GM18867 (cell line): ENCODE data around the gene FAM219B.
A peak's percentile ranks its signal among the peaks of the same experiment; 100 is the strongest.
"Not testable (repeated sequence)": the region's sequence is repeated elsewhere in the genome, so short reads cannot be mapped to it uniquely, and the experiment has no call there.

Experiments
- ATAC-seq: cut with Tn5 transposase; IDR thresholded peaks from one replicate; pipeline ENCODE4 v1.9.1; 2021; ENCODE audit warnings: mild to moderate bottlenecking, moderate library complexity; ENCODE audit not compliant: unreplicated experiment

Gene FAM219B, protein sequence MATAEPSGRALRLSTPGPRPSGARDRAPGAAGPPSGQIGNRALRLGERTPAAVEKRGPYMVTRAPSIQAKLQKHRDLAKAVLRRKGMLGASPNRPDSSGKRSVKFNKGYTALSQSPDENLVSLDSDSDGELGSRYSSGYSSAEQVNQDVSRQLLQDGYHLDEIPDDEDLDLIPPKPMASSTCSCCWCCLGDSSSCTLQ

GRCh38 chr15:74906450-74907162 is at the start of gene FAM219B:
TSS of gene FAM219B (minus strand) at chr15:74906851. CDS start at chr15:74906800, 51 bp downstream.
- peak; percentile 81 for ATAC-seq

DNA sequence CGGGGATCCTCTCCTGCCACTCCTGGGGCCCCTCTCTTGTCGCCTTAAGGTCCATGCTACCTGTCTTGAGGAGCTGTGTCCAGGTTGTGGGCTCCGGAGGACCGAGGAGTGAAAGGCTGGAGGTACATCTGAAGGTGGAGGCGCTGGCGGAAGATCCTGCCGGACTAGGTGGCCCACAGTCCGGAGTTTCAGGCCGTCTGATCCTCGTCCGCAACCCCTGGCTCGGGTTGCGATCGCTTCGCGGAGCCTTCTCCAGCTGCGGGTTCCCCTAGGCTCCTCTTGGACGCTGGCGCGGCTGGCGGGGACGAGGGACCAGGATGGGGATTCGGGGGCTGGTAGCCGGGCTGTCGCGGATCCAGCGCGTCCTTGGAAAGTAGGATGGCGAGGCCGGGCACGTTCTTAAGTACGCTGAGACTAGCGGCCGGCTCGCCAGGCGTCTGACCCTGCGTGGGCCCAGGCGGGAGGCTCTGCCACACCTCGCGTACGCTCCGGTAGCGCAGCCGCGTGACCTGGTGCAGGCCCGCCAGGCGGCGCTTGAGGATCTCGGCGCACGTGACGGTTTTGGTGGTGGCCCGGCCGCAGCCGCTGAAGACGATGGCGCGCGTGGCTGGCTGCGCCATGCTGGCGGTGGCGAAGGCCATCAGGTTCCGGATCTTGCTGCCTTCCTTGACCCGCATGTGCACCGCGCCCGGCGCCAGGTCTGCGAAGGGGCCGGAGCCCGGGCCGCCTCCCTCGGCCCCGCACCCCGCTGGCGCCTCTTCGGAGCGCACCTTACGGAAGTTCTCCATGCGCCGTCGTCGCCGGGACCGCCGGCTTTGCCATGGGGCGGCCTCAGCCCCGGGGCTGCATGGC is 49.4 kb upstream of the FAM219B start:
- ATAC-seq = peak; percentile 55

DNA sequence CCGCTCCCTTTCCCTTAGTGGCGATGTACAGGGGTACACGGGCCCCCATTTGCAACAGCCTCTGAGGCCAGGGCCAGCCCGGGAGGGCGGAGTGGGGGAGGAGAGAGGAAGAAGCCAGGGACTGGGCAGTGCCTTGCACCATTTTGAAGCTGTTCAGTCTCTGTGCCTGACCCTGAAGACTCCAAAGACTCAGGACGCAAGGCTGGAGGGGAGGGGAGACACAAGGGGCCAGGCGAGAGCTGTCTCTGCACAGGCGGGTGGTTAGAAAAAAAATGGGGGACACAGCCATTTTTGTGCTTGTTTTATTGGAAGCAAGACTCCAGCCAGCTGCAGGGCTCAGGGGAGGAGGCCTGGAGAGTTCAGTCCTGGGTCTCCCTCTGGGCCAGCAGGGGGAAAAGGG is 48.4 kb upstream of the FAM219B start:
- no peak for ATAC-seq

DNA sequence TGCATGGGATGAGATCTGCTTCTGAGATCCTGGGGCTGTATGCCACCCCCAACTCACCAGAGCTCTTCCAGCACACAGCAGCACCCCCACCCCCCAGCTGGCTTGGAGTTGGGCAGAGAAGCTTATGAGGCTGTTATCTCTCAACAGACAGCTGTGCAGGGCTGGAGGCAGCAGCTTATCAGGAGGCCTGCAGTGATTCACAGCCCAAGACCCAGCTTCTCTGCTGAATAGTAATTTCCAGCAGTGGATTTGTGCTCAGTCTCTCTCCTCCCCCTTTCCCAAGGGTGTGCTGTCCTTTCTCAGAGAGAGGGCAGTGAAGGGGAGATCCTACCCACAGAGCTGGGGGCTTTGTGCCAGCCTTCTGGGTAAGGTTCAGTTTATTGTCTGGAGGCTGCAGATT is 47.9 kb upstream of the FAM219B start:
- ATAC-seq = no peak

DNA sequence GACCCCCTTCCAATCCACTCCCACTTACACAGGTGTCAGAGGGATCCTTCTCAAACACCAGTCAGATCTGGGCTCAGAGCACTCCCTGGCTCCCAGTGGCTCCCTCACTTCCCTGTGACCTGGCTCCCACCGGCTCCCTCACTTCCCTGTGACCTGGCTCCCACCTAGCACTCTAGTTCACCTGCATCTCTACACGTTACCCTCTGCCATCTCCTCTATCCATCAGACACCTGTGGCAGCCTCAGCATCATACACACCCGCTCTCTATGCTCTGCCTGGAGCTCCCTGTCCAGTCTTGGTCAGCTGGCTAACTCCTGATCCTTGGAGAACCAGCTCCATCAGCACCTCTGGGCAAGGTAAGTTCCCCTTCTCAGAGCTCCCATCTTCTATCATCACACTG is 44.4 kb upstream of the FAM219B start:
- no peak for ATAC-seq

- no peak for ATAC-seq
These were observed 43.6 kb upstream of the FAM219B start for GRCh38 chr15:74950078-74950908.

- peak; percentile 88 for ATAC-seq
These were observed 31.1 kb upstream of the FAM219B start, which contains the start of gene COX5A for GRCh38 chr15:74937590-74938371. TSS of gene COX5A (minus strand) at chr15:74938073. CDS start at chr15:74938014, 59 bp downstream.

DNA sequence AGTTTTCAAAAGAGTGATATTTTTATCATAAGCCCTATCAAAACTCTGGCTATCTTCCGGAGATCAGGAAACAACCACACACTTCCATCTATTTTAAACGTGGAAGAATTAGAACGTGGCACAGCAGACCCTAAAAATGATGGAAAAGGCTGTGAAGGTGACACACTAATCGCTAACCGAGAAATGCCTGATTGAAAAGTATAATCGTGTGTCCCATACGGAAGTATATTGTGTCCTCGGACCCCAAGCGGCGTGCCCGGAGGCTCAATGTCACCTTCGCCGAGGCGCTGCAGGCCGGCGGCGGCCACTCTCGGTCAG is 30.6 kb upstream of the FAM219B start:
- no peak for ATAC-seq

- not testable (repeated sequence) for ATAC-seq
These were observed 28.5 kb upstream of the FAM219B start for GRCh38 chr15:74935193-74935592.

DNA sequence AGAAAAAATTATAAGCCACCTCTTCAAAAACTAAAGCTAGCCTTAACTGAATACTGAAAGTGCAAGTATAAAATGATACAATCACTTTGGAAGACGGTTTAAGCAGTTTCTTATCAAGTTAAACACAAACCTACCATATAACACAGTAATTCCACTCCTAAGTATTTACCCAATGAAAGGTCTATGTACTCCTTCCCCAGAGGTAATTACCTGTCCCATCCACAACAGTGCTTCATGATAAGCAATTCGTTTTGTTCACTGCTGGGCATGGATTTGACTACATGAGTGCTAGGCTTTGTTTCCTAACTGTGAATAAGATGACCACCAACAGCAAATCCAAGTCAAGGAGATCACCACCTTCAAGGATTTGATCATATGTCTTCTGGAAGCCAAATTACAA is 26.9 kb upstream of the FAM219B start:
- no peak for ATAC-seq

- ATAC-seq = no peak
These were observed 22.1 kb upstream of the FAM219B start for GRCh38 chr15:74928771-74929198.

- no peak for ATAC-seq
These were observed 17.9 kb upstream of the FAM219B start for GRCh38 chr15:74924525-74924924.

- no peak for ATAC-seq
These were observed 13.8 kb upstream of the FAM219B start for GRCh38 chr15:74920456-74920855.

- no peak for ATAC-seq
These were observed 11.0 kb upstream of the FAM219B start for GRCh38 chr15:74917676-74918075.

GRCh38 chr15:74913799-74914198 is 7.1 kb upstream of the FAM219B start:
- not testable (repeated sequence) for ATAC-seq

DNA sequence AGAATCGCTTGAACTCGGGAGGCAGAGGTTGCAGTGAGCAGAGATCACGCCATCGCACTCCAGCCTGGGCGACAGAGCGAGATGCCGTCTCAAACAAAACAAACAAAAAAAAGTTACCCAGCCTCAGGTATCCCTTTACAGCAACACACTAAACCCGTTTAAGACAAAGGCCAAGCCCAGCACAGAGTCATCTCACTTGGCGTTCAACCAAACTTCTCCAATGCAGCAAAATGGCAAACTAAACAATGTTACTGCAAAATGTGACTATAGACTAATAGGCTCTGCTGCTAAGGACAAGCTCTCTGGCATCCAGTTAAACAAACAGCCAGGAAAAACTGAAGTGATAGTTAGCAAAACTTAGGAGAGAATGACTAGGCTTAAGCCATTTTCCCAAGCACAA is 6.4 kb upstream of the FAM219B start:
- ATAC-seq = no peak

DNA sequence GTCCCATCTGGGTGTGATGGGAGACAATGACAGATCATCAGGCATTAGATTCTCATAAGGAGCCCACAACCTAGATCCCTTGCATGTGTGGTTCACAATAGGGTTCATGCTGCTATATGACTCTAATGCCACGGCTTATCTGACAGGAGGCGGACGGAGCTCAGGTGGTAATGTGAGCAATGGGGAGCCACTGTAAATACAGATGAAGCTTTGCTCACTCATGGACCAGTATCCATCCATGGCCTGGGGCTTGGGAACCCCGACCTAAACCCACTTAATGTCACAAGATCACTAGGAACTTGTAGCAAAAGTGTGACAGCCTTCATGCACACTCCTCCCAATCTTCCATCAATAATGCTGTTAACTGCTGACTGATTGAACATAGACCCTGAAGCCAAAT is 2.0 kb upstream of the FAM219B start:
- ATAC-seq = no peak

DNA sequence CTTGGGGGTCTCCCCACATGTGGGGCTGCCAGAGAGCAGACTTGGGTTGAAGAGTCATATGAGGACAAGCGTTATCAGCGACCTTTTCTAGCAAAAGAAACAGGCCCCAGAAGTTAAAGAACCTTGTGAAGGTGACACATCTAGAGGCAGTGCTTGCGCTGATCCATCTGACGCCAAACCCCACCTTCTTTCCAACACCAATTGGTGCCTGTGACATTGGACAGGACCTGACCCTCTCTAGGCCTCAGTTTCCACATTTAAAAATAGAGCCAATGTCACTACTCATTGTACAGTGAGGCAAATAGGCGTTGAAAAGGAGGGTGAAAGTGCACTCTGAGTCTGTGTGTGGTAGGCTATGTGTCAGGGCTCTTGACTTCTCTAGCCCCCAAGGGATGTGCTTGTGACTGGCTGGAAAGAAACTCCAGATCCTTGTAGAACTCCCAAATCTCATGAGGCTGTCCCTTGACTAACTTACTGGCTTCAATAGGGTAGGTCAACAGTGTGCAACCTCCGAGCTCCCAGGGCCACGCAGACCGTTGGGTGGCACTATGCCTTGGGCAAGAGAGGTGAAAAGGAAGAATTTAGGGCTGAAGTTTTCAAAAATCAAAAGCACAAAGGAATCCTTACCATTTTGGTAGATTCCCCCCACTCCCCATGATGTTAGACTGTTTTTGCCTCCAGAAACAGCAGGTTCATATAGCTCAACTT is 666 bp upstream of the FAM219B start:
- ATAC-seq = no peak

DNA sequence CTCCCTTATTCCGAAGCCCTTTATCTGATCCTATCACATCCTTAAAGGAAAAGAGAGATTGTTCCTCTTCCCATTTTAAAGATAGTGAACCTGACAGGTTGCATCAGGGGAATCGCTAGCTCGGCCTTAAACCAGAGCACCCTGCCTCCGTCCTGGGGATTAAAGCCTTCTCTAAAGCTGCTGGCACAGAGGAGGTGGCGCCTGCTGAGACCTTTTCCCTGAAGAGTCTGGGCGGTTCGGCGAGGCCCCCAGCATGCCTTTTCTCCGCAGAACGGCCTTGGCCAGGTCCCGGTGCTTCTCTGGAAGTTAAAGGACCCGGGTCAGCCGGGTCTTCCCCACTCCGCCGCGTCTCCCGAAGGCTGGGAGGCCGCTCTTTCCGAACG is 593 bp downstream of the FAM219B start:
- ATAC-seq = peak; percentile 13
